ENCODE results near the gene NPNT.

GRCh38 chr4:105963461-105964400 is 68.5 kb downstream of the NPNT start:
- TF ChIP-seq, protein P1, sequence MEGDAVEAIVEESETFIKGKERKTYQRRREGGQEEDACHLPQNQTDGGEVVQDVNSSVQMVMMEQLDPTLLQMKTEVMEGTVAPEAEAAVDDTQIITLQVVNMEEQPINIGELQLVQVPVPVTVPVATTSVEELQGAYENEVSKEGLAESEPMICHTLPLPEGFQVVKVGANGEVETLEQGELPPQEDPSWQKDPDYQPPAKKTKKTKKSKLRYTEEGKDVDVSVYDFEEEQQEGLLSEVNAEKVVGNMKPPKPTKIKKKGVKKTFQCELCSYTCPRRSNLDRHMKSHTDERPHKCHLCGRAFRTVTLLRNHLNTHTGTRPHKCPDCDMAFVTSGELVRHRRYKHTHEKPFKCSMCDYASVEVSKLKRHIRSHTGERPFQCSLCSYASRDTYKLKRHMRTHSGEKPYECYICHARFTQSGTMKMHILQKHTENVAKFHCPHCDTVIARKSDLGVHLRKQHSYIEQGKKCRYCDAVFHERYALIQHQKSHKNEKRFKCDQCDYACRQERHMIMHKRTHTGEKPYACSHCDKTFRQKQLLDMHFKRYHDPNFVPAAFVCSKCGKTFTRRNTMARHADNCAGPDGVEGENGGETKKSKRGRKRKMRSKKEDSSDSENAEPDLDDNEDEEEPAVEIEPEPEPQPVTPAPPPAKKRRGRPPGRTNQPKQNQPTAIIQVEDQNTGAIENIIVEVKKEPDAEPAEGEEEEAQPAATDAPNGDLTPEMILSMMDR (IDR thresholded peaks at IDR 0.05; ENCODE audit: insufficient read depth, low read depth, low read length): no peak
- TF ChIP-seq EZH2 (IDR thresholded peaks at IDR 0.05; ENCODE audit: insufficient read depth, low read length): no peak
